Stimulated activated CD4-positive, alpha-beta T cell treated with anti-CD3 and anti-CD28 coated beads, TNF-alpha, amount 100 ng/mL, for 1 hour (primary cell): Measurements from ENCODE around the gene IRAK3.
A peak's percentile ranks its signal among the peaks of the same experiment; 100 is the strongest.

ENCODE experiments used
- DNase-seq, 3 donors: peaks; one replicate each; pipeline ENCODE4 v3.0.0-alpha.2; 2020; ENCODE audit warnings: low read depth in 3 of 3, low spot score in 1 of 3

Gene IRAK3

DNA sequence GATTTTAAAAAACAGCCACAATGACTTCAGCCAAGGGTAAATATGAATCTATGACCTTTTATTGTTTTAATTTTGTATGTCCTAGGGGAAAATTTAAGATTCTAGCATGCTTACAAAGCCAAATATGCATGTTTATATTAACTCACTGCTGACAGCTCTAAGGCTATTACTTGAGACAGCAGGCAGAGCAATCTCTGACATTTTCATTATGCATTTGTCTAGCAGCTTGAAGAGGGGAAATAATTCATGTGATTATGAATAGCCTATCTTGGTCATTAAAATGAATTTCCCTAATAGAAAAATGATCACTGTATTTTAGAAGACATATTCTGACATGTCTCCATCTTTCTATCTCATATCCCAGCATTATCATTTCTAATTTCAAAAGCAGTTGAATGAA, 66.7 kb downstream of the IRAK3 start:
- no peak for DNase-seq

DNA sequence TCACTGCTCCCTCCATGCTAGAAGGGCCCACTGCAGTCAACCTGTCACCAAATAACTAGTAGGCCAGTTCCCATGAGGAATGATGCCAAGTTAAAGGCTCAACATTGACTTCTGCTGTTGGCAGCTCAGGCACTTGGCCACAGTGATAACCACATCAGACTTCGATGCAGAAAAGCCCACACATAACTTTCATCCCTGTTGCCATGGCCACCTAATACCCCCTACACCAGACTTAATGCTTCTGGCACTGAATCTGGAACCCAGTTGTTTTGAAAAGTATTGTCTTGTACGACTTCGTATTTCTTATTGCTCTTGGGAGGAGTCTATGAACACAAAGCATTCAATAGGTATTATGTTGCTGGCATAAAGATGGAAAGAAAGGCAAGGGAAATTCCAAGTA, 69.0 kb downstream of the IRAK3 start:
- DNase-seq, result no peak

DNA sequence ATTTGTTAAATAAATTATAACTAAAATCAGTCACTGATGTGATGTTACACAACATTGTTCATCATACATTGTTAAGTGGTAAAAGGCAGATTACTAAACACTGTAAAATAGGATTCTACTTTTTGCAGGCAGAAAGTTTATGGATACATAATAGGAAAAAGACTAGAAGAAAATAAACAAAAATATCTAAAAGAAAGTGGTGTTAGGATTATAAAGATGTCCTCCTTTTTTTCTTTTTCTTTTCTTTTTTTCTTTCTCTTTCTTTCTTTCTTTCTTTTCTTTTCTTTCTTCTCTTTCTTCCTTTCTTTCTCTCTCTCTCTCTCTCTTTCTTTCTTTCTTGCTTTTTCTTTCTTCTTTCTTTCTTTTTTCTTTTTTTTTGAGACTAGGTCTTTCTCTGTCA, 73.7 kb downstream of the IRAK3 start:
- DNase-seq, result no peak

DNA sequence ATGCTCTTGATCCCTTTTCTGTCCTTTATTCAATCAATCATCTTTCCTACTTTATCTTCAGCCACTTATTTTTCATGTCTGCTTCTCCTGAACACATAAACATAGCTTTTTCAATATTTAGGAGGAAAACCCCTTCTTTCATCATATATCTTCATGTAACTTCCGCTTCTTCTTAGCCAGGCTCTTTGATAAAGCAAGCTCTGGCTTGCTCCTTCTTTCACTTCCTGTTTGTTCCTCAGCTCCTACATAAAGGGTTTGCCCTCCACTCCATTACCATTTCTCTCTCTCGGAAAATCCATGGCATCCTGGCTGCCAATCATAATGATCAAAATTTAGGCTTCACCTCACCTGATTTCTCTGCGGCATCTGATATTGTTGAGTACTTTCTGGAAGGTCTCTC, 79.5 kb downstream of the IRAK3 start:
- DNase-seq, result no peak

DNA sequence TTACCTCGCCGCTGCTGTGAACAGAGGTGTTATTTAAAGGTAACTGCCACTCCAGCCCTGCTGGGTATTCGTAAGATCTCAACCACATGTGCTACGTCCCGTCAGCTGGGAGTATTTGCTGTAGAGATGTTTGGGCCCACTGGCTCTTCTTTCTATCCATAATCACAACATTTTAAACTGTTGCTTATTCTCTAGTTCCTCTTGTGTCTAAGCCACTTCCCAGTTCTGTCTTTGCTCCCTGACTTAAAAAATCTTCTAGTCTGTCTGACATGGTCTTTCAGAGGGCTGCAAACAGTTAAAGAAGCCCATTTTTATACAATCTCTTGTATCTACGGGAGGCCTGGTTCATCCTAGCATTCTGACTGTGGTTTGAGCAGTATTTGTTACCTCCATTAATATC, 80.1 kb downstream of the IRAK3 start:
- no peak for DNase-seq

DNA sequence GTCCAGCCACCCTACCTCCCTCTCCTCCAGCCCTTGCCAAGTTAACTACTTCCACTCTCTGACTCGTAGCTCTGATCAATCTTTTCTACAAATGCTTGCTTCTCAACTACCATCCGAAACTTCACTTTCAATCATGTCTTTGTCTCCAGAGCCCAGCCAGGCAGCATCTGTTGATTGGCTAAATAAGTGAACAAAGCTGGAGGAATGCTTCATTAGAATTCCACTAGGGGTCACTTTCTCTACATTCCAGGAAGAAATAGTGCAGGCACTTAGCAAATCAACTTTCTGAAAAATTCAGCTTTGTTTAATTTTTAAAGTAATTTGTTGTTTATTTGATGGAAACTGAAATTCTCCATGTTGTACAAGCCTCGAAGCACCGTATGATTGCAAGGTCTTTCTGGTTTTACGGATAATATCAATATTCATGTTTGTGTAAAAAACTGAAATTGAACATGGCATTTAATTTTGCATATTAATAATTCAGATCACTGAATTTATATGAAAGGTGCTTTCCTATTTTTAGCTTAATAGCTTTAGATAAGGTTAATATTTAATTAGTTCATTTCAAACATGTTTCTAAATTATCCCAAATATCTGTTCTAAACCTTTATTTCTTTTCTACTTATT, 80.9 kb downstream of the IRAK3 start:
- no peak for DNase-seq

DNA sequence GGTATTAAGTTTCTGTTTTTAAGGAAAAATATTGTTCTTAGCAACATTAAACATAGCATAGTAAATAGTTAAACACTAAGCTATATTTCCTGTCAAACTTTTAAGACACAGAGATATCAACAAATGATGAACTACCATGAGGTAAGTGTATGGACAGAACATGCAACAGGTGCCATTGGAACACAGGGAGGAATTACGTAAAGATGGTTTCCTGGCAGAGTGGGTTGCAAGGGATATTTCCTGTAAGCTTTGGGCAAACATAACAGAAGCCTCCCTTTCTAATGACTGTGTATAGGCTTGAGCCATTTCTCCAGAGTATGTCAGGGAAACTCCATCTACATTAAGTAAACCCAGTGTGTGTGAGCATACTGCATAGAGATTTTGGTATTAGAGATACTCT, 81.6 kb downstream of the IRAK3 start:
- DNase-seq, result no peak

DNA sequence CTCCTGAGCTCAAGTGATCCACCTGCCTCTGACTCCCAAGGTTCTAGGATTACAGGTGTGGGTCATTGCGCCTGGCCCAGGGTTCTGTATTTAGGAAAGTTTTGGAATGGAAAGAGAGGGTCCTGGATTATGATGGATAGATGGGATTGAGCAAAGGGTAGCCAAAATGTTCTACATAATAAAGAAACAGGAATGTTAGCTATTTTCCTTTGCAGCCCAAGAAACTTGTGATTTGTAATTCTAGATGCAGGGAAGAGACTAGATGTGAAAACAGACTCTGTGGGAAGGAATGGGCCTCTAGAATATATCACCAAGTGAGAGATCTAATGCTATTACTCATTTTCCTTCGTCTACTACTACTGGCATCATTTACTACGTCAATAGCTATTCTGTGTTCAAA, 83.6 kb downstream of the IRAK3 start:
- DNase-seq, result no peak

DNA sequence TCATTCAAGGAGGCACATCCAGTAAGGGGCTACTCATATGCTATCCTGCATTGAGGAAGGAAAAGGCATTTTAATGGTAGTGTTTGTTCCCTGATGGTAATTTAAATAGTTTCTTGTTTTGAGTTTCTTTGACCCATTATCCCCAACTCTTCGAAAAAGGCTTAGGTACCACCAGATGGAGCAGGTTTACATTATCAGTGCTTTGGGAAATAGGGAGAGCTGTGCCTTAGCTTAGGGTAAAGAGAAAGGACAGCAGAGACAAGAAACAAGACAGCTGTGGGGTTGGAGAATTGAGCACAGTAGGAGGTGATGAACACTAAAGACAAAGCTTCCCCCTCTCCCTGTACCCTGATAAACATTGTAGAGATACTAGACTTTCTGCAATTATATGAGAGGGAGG, 84.1 kb downstream of the IRAK3 start:
- no peak for DNase-seq

DNA sequence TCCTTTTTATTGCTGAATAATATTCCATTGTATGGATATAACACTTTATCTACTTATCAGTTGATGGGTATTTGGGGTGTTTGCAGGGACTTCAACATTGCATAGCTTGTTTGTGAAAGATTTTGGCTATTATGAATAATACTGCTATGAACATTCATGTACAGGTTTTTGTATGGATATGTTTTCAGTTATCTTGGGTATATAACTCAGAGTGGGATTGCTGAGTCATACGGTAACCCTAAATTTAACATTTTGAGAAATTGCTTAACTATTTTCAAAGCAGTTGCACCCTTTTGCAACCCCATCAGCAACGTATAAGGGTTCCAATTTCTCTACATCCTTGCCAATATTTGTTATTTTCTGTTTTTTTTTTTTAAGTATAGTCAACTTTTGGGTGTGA, 86.0 kb downstream of the IRAK3 start:
- no peak for DNase-seq

DNA sequence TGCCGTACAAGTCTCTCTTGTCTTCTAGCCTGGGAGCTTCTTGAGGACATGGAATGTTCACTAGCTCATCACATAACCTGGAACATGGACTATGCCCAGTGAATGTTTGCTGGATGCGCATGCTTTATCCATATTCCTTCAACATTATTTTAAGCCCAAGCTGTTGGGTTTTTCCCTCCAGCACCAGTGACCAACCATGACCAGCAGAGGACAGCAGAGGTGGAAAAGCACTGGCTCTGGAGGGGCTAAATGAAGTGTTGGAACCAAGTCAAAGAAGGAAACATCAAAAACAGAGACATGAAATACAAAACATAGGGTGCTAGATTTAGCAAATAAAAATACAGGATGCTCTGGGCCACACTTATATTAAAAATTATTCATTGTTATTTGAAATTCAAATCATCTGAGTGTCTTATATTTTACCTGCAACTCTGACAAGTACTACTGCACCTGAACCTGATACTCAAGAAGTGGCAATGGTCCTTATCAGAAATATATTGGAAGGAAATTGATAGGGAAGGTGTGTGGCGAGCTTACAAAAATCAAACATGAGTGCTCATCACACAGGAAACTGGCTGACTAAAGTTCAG, 90.2 kb downstream of the IRAK3 start:
- no peak for DNase-seq

DNA sequence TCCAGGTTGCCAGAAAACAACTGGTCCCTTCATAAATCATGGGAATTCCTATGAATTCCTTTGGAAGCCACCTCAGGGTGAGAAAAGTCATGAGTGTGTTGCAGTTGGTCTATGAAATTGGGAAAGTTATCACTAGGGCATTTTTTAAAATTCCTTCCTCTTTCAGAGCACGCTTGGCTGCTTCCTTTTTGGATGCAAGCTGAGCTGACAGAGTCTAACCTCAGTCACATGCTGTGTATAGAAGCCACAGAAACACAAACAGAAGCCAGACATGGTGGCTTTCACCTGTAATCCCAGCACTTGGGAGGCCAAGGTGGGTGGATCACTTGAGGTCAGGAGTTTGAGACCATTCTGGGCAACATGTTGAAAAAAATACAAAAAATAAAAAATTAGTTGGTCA, 91.5 kb downstream of the IRAK3 start:
- DNase-seq, result no peak

DNA sequence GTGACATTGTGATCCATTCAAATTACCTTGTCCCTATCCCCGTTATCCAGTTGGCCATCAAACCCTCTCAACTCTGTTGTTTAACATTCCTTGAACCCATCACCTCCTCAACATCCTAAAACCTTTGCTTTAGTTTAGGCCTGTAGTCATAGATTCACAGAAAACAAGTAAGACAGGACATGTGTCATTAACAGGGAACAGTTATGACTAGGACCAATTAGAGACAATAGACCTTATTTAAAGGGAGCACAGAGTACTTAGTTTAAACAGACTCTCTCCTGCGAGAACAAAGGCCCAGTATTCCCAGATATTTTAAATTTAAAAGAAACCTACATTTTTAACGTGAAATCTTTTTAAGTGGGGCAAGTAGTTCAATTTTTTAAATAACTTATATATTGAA, 93.2 kb downstream of the IRAK3 start:
- no peak for DNase-seq

DNA sequence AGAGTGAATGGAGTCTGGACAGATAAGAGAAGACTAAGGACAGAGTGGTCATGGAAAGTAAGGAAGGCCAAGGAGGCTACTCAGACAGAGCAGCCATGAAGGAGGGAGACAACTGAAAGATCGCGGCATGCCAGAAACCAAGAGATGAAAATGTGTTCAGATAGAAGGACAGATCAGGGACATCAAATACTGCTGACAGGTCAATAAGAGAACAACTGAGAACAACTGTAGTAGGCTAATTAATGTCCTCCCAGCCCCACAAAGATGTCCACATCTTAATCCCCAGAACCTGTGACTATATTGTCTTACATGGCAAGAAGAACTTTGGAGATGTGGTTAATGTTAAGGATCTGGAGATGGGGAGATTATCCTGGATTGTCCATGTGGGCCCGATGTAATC, 98.3 kb downstream of the IRAK3 start:
- no peak for DNase-seq

DNA sequence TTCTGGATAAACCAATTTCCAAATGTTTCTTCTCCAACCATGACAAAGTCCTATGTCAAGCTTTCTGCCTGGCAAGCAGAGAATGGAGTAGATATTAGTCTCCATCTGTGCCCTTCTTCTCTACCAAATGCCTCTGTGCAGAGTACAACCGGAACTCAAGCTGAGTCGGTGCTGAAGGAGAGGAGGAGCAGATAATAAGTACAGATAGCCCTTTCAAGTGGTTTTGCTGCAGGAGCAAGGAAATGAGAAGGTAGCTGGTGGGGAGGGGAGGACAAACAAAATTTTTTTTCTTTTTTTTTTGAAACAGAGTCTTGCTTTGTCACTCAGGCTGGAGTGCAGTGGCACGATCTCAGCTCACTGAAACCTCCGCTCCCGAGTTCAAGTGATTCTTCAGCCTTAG, 99.1 kb downstream of the IRAK3 start:
- peak in 2 of 3 donors; percentile 34 to 36 for DNase-seq

DNA sequence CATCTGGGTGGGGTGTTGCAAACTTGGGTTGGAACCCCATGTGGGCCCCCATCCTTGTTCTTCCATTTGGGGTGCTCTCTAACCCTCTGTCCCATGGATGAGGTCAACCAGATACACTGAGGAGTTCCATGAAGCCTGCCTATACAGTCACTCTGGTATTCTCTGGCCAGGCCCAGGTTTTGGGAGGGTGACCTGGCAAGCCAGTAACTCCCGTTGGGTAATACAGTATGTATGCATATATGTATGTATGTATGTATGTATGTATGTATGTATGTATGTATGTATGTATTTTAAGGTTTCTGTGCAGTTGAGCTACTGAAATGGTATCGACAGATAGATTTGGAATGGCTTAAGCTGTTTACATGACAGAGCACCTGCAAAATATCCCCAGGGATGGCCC, 100.5 kb downstream of the IRAK3 start:
- no peak for DNase-seq

DNA sequence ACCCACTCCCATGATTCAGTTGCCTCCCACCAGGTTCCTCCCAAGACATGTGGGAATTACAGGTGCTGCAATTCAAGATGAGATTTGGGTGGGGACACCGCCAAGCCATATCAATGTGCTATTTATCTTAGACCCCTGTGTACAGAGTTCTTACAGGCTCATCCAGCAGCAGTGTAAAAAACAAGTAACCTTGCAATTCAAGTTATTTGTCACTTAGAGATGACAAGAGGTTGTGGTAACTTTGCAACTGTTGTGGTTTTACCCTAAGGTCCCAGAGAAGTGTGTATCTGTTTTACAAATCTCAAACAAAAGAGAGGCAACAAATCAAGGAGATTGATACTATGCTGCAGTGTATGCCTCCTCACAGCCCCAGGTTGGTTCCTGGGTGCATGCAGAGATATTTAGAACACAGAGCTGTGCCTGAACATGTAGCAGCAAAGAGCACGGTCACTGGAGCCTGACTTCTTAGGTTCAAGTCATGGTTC, 101.7 kb downstream of the IRAK3 start:
- no peak for DNase-seq

DNA sequence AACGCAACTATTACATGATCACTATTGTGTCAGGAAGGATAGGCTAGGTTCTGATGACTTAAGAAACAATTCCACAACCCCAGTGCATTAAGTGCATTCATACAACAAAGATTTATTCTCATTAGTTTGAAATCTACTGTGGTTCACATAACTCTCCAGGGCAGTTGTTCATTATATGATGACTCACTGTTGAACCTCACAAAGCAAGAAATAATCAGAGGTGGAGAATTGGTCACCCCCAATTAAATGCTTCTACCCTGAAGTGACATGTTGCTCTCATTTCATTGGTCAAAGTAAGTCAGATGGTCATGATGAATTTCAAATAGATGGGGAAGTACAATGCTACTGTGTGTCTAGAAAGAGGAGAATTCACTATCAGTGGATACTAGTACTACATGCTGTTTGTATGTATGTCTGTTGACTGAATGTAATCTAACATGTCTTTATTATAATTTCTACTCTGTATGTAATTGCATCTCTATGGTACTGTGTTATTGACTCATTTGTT, 107.2 kb downstream of the IRAK3 start:
- no peak for DNase-seq

DNA sequence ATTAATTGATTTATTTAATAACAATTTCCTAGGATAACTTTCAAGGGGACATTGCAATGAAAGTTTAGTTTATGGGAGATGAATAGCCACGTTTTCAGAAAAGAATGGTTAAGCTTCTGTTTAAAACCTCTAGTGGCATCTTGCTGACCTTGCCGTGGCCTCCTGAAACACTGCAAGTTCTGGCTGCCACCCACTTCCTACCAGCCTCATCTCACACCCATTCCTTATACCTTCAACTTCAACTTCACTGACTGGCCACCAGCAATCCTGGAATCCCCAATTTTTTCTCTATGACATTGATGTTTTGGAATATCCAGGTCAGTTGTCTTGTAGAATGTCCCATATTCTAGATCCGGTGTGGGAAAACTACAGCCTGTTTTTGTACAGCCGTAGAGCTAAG, 108.1 kb downstream of the IRAK3 start:
- DNase-seq, result no peak

DNA sequence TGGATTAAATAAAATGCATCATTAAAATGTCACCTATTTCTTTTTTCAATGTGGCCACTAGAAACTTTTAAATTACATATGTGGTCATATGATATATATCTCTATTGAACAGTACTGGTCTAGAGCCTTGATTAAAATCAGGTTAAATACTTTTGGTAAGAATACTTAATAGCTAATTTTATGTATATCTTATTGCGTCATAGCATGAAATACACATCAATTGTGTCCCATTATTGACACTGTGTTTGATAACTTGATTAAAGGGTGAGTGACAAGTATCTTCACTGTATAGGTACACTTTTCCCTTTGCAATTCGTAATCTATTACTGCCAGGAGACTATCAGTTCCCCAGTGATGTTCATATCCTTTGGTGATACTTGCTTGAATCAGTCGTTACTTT, 108.9 kb downstream of the IRAK3 start:
- DNase-seq, result no peak

DNA sequence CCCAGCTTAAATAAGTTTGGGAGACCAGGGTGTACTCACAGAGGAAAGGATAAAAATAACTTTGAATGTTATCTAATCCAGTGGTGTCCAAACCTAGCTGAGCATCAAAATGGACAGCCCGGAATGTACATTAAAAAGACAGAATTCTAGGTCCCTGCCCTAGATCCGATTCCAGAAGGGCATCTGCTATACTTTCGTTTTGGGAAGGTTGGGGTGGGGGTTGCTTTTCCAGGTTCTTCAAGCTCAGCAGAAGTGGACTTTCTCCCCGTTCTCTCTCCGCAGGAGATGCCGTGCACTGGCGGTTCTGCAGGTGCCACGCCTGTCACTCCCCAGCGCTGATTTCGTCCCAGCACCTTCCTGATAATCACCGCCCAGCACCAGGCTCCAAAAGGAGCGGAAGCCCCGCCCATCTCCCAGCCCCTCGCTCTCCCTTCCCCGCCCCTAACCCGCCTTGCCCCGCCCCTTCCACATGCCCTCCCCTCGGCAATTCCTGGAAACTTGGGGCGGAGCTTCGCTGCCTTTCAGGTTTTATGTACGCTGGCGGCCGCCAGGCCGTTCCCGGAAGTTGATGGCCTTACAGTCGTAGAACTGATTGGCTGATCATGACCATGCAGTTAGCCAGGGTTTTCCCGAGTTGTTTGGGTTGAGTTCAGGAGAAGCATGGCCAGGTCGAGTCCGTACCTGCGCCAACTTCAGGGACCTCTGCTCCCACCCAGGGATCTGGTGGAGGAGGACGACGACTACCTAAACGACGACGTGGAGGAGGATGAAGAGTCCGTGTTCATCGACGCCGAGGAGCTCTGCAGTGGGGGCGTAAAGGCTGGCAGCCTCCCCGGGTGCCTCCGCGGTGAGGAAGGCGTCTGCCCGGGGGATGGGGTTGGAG, 113.2 kb downstream of the IRAK3 start, which contains the start of gene HELB:
TSS of gene HELB (plus strand) at position 550 of the 883 bp plus-strand sequence. CDS start at position 661, 111 bp downstream.
- peak; percentile 89 to 96 (median 93) for DNase-seq

DNA sequence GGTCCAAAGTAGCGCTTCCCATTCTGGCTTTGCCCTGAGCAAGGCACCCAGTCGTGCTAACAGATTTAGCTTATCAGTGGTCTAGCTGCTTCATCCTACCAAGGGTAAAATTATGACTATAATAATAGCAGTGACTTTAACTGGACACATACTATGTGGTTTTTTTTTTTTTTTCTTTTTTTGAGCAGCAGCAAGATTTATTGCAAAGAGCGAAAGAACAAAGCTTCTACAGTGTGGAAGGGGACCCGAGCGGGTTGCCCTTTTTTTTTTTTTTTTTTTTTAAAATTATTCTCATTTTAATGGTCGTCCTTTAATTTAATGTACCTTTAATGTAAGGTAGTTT, 113.8 kb downstream of the IRAK3 start:
- no peak for DNase-seq
